Peyer's patch (tissue), 4 donors: ENCODE data around the gene PLA2G2F. TPM values are rescaled to one million over a fixed set of nuclear protein-coding genes. Genes with fewer than 3 reads are reported as not detected.

Experiments used
- DNase-seq, 3 donors: peaks; one replicate each; pipeline ENCODE4 v3.0.0-alpha.2; 2017 to 2019
- H3K27ac ChIP-seq, 4 donors: fragments of 200-600 bp; sonication (generic); one replicate each; pipeline ENCODE4 v1.5.1; 2016 to 2019
- H3K27me3 ChIP-seq, 2 donors: fragments of 200-600 bp; sonication (generic); one replicate each; pipeline ENCODE4 v1.5.1; 2019
- H3K36me3 ChIP-seq, 3 donors: fragments of 200-600 bp; sonication (generic); one replicate each; pipeline ENCODE4 v1.5.1; 2016 to 2019
- H3K4me1 ChIP-seq, 4 donors: fragments of 200-600 bp; sonication (generic); one replicate each; pipeline ENCODE4 v1.5.1; 2016 to 2019
- H3K4me3 ChIP-seq, 4 donors: fragments of 200-600 bp; sonication (generic); 1 replicate in 3 of 4; 2 replicates in 1 of 4; pipeline ENCODE4 v1.5.1; 2016 to 2019; ENCODE audit warnings: mild to moderate bottlenecking in 1 of 4
- H3K9me3 ChIP-seq, 4 donors: fragments of 200-600 bp; sonication (generic); one replicate each; pipeline ENCODE4 v1.5.1; 2016 to 2019; ENCODE audit warnings: mild to moderate bottlenecking in 1 of 4
- CTCF ChIP-seq, 6 experiments: fragments of 450-650 bp in 4 of 6; fragments of 200-600 bp in 2 of 6; sonication (generic) in 1 of 6; IDR thresholded peaks; one replicate each; pipeline ENCODE4 v1.5.1; 2017 to 2019; ENCODE audit warnings: antibody characterized with exemption in 6 of 6, mild to moderate bottlenecking in 3 of 6, moderate library complexity in 1 of 6
- POLR2A ChIP-seq, 2 donors: fragments of 450-650 bp; IDR thresholded peaks; one replicate each; pipeline ENCODE4 v1.5.1; 2017; ENCODE audit warnings: antibody characterized with exemption in 2 of 2, mild to moderate bottlenecking in 2 of 2, moderate library complexity in 2 of 2
- total RNA-seq, 4 donors: library from RNA; depleted of rRNA; stranded (reverse); fragments of >200 nt; gene quantifications; one replicate each; pipeline ENCODE4 v1.1.0, GENCODE V29; 2016

Gene PLA2G2F
- total RNA-seq, 4 donors from 2014 or later: 0.27 to 0.35 TPM; not detected in 2

- H3K4me1 ChIP-seq: peaks cover 0 to 38% (median 4%) of the 10 kb centered on the region in 4 donors
- no peak overlapping the region for H3K4me3 ChIP-seq
- TF ChIP-seq CTCF (IDR thresholded peaks at IDR 0.05): no peak
- H3K36me3 ChIP-seq: no peaks in the 10 kb centered on the region
- H3K9me3 ChIP-seq: no peaks in the 10 kb centered on the region
- H3K27me3 ChIP-seq: no peaks in the 10 kb centered on the region
- no peak overlapping the region for H3K27ac ChIP-seq
- DNase-seq: no peak
Measured at GRCh38 chr1:20191266-20191825, 52.2 kb downstream of the PLA2G2F start.

- no peaks in the 10 kb centered on the region for H3K9me3 ChIP-seq
- H3K27me3 ChIP-seq: no peaks in the 10 kb centered on the region
- TF ChIP-seq POLR2A (IDR thresholded peaks at IDR 0.05) (no peak), CTCF (IDR thresholded peaks at IDR 0.05) (no peak)
- no peaks in the 10 kb centered on the region for H3K36me3 ChIP-seq
- H3K27ac ChIP-seq: peak overlapping the region in 2 of 4 donors; percentile 37 to 46
- peaks cover 0 to 28% (median 2%) of the 10 kb centered on the region in 4 donors for H3K4me1 ChIP-seq
- no peak for DNase-seq
- H3K4me3 ChIP-seq: no peak overlapping the region
Measured at GRCh38 chr1:20192364-20192763, 53.2 kb downstream of the PLA2G2F start.

GRCh38 chr1:20192871-20193411 lies 53.8 kb downstream of the PLA2G2F start:
- H3K4me1 ChIP-seq: peaks cover 0 to 22% (median 2%) of the 10 kb centered on the region in 4 donors
- H3K4me3 ChIP-seq: no peak overlapping the region
- no peaks in the 10 kb centered on the region for H3K9me3 ChIP-seq
- no peaks in the 10 kb centered on the region for H3K36me3 ChIP-seq
- DNase-seq: no peak
- TF ChIP-seq CTCF (IDR thresholded peaks at IDR 0.05) (no peak), POLR2A (IDR thresholded peaks at IDR 0.05) (no peak)
- no peaks in the 10 kb centered on the region for H3K27me3 ChIP-seq
- peak overlapping the region in 2 of 4 donors; percentile 37 to 46 for H3K27ac ChIP-seq

- no peak for TF ChIP-seq CTCF (IDR thresholded peaks at IDR 0.05)
- TF ChIP-seq POLR2A (IDR thresholded peaks at IDR 0.05): no peak
- Histone ChIP-seq H3K27me3 (no peaks in the 10 kb centered on the region), H3K36me3 (no peaks in the 10 kb centered on the region), H3K4me1 (peaks cover 0 to 21% (median 2%) of the 10 kb centered on the region in 4 donors), H3K4me3 (no peak overlapping the region), H3K9me3 (no peaks in the 10 kb centered on the region), H3K27ac (no peak overlapping the region)
- no peak for DNase-seq
Measured at GRCh38 chr1:20194224-20194623, 55.1 kb downstream of the PLA2G2F start.

GRCh38 chr1:20194757-20195461 lies 55.8 kb downstream of the PLA2G2F start:
- Histone ChIP-seq H3K9me3 (no peaks in the 10 kb centered on the region), H3K27ac (no peak overlapping the region), H3K36me3 (no peaks in the 10 kb centered on the region), H3K27me3 (no peaks in the 10 kb centered on the region), H3K4me1 (peaks cover 0 to 21% (median 2%) of the 10 kb centered on the region in 4 donors), H3K4me3 (no peak overlapping the region)
- TF ChIP-seq CTCF (IDR thresholded peaks at IDR 0.05): peak; percentile 58 to 85 (median 80)
- TF ChIP-seq POLR2A (IDR thresholded peaks at IDR 0.05): no peak
- DNase-seq: peak; percentile 74 to 87 (median 82)
